K562 (cell line): ENCODE results near the gene PHTF1. TPM values are rescaled to one million over a fixed set of nuclear protein-coding genes. Genes with fewer than 3 reads are reported as not detected.

ENCODE experiments used
- ARID1B ChIP-seq: fragments of 450-650 bp; IDR thresholded peaks from 2 replicates; pipeline ENCODE4 v1.6.1; 2016; ENCODE audit warnings: antibody characterized with exemption, mild to moderate bottlenecking, inconsistent platforms
- BRD4 ChIP-seq: fragments of 200-600 bp; sonication (generic); IDR thresholded peaks from 2 replicates; pipeline ENCODE4 v1.6.1; 2017; ENCODE audit warnings: inconsistent platforms
- DEAF1 ChIP-seq: fragments of 450-650 bp; formaldehyde crosslinking; IDR thresholded peaks from 2 replicates; pipeline ENCODE4 v1.4.0; 2020; ENCODE audit warnings: mild to moderate bottlenecking, moderate library complexity
- ID3 ChIP-seq, 2 experiments: fragments of 250-450 bp in 1 of 2; fragments of 450-650 bp in 1 of 2; sonication (Bioruptor Pico) in 1 of 2; IDR thresholded peaks; 2 replicates each; pipeline versions ENCODE4 v1.6.1 to v1.8.0; 2016 to 2021; ENCODE audit warnings: mild to moderate bottlenecking in 2 of 2, moderate library complexity in 2 of 2, missing compliant biosample characterization in 1 of 2, missing genetic modification characterization in 1 of 2
- KAT2B ChIP-seq: IDR thresholded peaks from one replicate; pipeline ENCODE4 v1.6.1; 2012; ENCODE audit warnings: low read depth, mild to moderate bottlenecking, control low read depth, inconsistent platforms, low read length, moderate library complexity
- MAFF ChIP-seq: IDR thresholded peaks from 2 replicates; pipeline ENCODE4 v1.6.1; 2012; ENCODE audit warnings: low read length, improper control_type of control experiment
- MTA3 ChIP-seq: fragments of 450-650 bp; formaldehyde crosslinking; IDR thresholded peaks from 2 replicates; pipeline ENCODE4 v1.6.1; 2017; ENCODE audit warnings: mild to moderate bottlenecking, borderline replicate concordance
- MYC ChIP-seq, 2 experiments: fragments of 250-450 bp in 1 of 2; sonication (Bioruptor Pico) in 1 of 2; IDR thresholded peaks; 2 replicates each; pipeline versions ENCODE4 v1.5.1 to v1.6.1; 2012 to 2021; ENCODE audit warnings: low read depth in 2 of 2, borderline replicate concordance in 1 of 2, improper control_type of control experiment in 1 of 2, low read length in 1 of 2, mild to moderate bottlenecking in 1 of 2, moderate library complexity in 1 of 2
- PTTG1 ChIP-seq: fragments of 450-650 bp; IDR thresholded peaks from 2 replicates; pipeline ENCODE4 v1.6.1; 2016; ENCODE audit warnings: low read depth, mild to moderate bottlenecking, missing genetic modification characterization, missing compliant biosample characterization
- RBM39 ChIP-seq: fragments of 200-400 bp; formaldehyde crosslinking; optimal IDR thresholded peaks from 2 replicates; pipeline ENCODE3; 2018; ENCODE audit warnings: low read depth, low read length
- RFX7 ChIP-seq: fragments of 250-450 bp; sonication (Bioruptor Pico); IDR thresholded peaks from 2 replicates; pipeline ENCODE4 v1.5.1; 2021; ENCODE audit warnings: mild to moderate bottlenecking
- SNRNP70 ChIP-seq: fragments of 200-400 bp; formaldehyde crosslinking; optimal IDR thresholded peaks from 2 replicates; pipeline ENCODE3; 2017; ENCODE audit warnings: low read depth, low read length
- ZFX ChIP-seq: sonication (generic); formaldehyde crosslinking; IDR thresholded peaks from 2 replicates; pipeline ENCODE4 v1.8.0; 2022; ENCODE audit warnings: mild to moderate bottlenecking, missing genetic modification reagents, moderate library complexity
- ZNF212 ChIP-seq: fragments of 450-650 bp; formaldehyde crosslinking; IDR thresholded peaks from 2 replicates; pipeline ENCODE4 v1.4.0; 2020; ENCODE audit warnings: mild to moderate bottlenecking
- ZNF280B ChIP-seq: fragments of 250-450 bp; sonication (Bioruptor Pico); IDR thresholded peaks from 2 replicates; pipeline ENCODE4 v1.5.1; 2021; ENCODE audit warnings: mild to moderate bottlenecking
- polyA plus RNA-seq, 8 experiments: library from polyadenylated mRNA; depleted of rRNA in 4 of 8; stranded (reverse) in 5 of 8; unstranded in 3 of 8; fragments of >200 nt; fragmentation: Nextera tagmentation in 2 of 8; fragmentation: Illumina TruSeq in 1 of 8; extraction: Ambion mirVana in 2 of 8; extraction: Trizol in 1 of 8; gene quantifications; 2 replicates each; pipeline versions ENCODE4 v1.2.1 to v1.2.3, GENCODE V29; 2011 to 2014; ENCODE audit warnings: inconsistent platforms in 1 of 8, missing spikeins in 1 of 8
- total RNA-seq, 7 experiments: library from RNA; depleted of rRNA in 6 of 7; stranded (reverse); fragments of >200 nt in 6 of 7; fragmentation: Illumina TruSeq in 2 of 7; extraction: Trizol in 2 of 7; gene quantifications; 2 replicates each; pipeline versions ENCODE4 v1.2.1 to v1.2.3, GENCODE V29; 2011 to 2021; ENCODE audit warnings: low replicate concordance in 1 of 7
- TF ChIP-seq, protein P1 (sequence below), 2 experiments: fragments of 450-650 bp in 1 of 2; sonication (generic) in 1 of 2; formaldehyde crosslinking; conservative IDR thresholded peaks; 2 replicates each; pipeline versions ENCODE4 v1.4.0 to v1.8.1; 2020 to 2022; ENCODE audit warnings: mild to moderate bottlenecking in 1 of 2, missing genetic modification reagents in 1 of 2
- TF ChIP-seq, protein P2 (sequence below): fragments of 450-650 bp; formaldehyde crosslinking; IDR thresholded peaks from 2 replicates; pipeline ENCODE4 v1.4.0; 2022; ENCODE audit warnings: missing genetic modification characterization
- TF ChIP-seq, protein P3 (sequence below), 3 experiments: IDR thresholded peaks in 2 of 3; conservative IDR thresholded peaks in 1 of 3; 2 replicates each; pipeline ENCODE4 v1.5.1; 2011 to 2012; ENCODE audit warnings: low read length in 3 of 3, mild to moderate bottlenecking in 3 of 3, control low read depth in 2 of 3, improper control_type of control experiment in 1 of 3, inconsistent platforms in 1 of 3, low read depth in 1 of 3, mixed read lengths in 1 of 3, moderate library complexity in 1 of 3; ENCODE audit not compliant: insufficient read depth in 2 of 3

Gene PHTF1
- total and polyA plus RNA-seq, 9 of the 15 experiments (the other 6 are each of a cell fraction or from before 2014, with no cell fraction given) = 8.4 to 36.2 (median 23.0) TPM

- TF ChIP-seq KAT2B (no peak), MTA3 (peak; percentile 39; the same call in 1 of the 2 replicates), ZNF280B (CRISPR knock-in tag) (no peak), BRD4 (no peak), ZFX (CRISPR knock-in tag) (peak; percentile 52), DEAF1 (CRISPR knock-in tag) (peak; percentile 75; the same call in 1 of the 2 replicates), MAFF (peak; percentile 24; the same call in 1 of the 2 replicates), SNRNP70 (no peak), PTTG1 (no peak), RFX7 (CRISPR knock-in tag) (no peak), ZNF212 (no peak), MYC (IDR thresholded peaks at IDR 0.05; ENCODE audit: low read depth, low read length) (peak; percentile 80), MYC (CRISPR knock-in tag; IDR thresholded peaks at IDR 0.05; ENCODE audit: borderline replicate concordance, low read depth) (no peak), ARID1B (peak; percentile 71), ID3 (CRISPR knock-in tag; IDR thresholded peaks at IDR 0.05) (no peak), ID3 (tag; IDR thresholded peaks at IDR 0.05) (no peak), RBM39 (no peak)
- TF ChIP-seq, protein P1, sequence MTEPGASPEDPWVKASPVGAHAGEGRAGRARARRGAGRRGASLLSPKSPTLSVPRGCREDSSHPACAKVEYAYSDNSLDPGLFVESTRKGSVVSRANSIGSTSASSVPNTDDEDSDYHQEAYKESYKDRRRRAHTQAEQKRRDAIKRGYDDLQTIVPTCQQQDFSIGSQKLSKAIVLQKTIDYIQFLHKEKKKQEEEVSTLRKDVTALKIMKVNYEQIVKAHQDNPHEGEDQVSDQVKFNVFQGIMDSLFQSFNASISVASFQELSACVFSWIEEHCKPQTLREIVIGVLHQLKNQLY (CRISPR knock-in tag; conservative IDR thresholded peaks at IDR 0.05) = no peak
- TF ChIP-seq, protein P2, sequence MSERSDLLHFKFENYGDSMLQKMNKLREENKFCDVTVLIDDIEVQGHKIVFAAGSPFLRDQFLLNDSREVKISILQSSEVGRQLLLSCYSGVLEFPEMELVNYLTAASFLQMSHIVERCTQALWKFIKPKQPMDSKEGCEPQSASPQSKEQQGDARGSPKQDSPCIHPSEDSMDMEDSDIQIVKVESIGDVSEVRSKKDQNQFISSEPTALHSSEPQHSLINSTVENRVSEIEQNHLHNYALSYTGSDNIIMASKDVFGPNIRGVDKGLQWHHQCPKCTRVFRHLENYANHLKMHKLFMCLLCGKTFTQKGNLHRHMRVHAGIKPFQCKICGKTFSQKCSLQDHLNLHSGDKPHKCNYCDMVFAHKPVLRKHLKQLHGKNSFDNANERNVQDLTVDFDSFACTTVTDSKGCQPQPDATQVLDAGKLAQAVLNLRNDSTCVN = no peak
- TF ChIP-seq, protein P3, sequence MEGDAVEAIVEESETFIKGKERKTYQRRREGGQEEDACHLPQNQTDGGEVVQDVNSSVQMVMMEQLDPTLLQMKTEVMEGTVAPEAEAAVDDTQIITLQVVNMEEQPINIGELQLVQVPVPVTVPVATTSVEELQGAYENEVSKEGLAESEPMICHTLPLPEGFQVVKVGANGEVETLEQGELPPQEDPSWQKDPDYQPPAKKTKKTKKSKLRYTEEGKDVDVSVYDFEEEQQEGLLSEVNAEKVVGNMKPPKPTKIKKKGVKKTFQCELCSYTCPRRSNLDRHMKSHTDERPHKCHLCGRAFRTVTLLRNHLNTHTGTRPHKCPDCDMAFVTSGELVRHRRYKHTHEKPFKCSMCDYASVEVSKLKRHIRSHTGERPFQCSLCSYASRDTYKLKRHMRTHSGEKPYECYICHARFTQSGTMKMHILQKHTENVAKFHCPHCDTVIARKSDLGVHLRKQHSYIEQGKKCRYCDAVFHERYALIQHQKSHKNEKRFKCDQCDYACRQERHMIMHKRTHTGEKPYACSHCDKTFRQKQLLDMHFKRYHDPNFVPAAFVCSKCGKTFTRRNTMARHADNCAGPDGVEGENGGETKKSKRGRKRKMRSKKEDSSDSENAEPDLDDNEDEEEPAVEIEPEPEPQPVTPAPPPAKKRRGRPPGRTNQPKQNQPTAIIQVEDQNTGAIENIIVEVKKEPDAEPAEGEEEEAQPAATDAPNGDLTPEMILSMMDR (IDR thresholded peaks at IDR 0.05 in 2 of 3, conservative IDR thresholded peaks at IDR 0.05 in 1 of 3; ENCODE audit: insufficient read depth in 2 of 3, low read depth in 1 of 3, low read length in 3 of 3) = peak; percentile 59 to 85 (median 64)
These were observed 81.8 kb downstream of the PHTF1 start (continued) for GRCh38 chr1:113677250-113678158.
